CD4-positive, alpha-beta T cell treated with Interleukin-17A for 4 hours (primary cell): Measurements from ENCODE around the gene ALDH3B1.

ENCODE experiments used
- DNase-seq: peaks from one replicate; pipeline ENCODE4 v3.0.0-alpha.2; 2020; ENCODE audit warnings: mixed read lengths

The ALDH3B1 gene

DNA sequence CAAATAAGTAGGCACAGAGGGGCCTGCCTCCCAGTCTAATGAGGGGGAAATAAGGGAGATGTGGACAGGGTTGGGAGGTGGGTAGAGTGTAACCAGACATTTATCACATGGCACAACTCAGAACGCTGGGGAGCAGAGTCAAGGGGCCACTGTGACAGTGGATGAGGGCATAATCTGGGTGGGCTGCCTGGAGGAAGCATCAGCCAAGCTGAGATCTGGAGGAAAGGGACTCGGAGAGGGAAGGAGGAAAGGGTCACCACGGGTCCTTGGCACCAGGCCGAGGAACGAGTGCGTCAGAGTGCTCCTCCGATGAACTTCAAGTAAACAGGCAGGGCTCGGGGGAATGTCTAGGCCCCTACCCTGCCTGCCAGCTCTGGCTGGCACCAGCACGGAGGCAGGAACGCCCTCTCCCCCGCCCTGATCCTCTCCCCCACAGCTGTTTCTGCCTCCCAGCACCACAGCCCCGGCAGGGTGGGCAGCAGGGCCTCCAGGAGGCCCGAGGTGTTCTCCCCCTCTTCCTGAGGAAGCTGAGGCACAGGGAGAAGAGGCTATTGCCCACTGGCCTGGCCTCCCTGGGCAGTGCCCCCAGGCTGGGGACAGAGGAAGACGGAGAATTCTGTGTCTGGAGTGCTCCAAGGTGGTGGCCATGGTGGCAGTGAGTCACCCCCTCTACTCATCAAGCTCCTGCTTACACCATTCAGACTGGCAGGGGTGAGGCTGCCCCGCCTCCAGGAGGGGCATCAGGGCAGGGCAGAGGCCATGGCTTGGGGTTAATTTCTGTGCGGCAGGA is 4.2 kb downstream of the ALDH3B1 start:
- no peak for DNase-seq

DNA sequence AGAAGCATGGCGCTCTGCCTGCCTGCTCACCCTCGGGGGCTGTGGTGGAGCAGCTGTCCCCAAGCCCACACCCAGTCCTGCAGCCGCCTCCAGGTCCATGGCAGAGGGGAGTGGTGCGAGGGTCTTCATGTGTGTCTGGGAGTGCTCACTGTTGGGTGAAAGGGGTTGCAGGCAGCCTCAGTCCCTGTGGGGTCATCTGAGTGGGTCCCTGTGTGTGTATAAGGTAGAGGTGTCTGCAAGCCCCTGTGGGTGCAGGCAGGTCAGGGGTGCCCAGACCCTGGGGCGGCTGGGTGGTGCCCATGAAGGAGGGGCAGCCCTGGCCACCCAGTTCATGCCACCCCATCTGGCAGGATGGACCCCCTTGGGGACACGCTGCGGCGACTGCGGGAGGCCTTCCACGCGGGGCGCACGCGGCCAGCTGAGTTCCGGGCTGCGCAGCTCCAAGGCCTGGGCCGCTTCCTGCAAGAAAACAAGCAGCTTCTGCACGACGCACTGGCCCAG is 4.9 kb downstream of the ALDH3B1 start:
- no peak for DNase-seq

DNA sequence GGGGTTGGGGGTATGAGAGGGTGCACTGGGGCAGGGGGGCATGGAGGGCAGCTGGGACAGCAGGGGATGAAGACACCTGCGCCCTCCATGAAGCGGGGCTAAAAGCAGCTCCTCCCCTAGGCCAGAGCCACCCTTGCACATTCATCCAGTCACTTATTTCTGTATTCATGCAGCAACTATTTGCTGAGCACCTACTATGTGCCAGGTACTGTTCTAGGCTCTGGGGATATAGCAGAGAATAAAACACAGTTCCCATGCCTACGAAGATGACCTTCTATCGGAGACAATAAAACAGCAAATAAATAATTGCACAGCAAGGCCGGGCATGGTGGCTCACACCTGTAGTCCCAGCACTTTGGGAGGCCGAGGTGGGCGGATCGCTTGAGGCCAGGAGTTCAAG is 5.3 kb downstream of the ALDH3B1 start:
- DNase-seq = no peak

GRCh38 chr11:68016161-68016903 is 6.2 kb downstream of the ALDH3B1 start:
- DNase-seq = no peak

GRCh38 chr11:68016904-68017817 is 7.0 kb downstream of the ALDH3B1 start:
- no peak for DNase-seq

DNA sequence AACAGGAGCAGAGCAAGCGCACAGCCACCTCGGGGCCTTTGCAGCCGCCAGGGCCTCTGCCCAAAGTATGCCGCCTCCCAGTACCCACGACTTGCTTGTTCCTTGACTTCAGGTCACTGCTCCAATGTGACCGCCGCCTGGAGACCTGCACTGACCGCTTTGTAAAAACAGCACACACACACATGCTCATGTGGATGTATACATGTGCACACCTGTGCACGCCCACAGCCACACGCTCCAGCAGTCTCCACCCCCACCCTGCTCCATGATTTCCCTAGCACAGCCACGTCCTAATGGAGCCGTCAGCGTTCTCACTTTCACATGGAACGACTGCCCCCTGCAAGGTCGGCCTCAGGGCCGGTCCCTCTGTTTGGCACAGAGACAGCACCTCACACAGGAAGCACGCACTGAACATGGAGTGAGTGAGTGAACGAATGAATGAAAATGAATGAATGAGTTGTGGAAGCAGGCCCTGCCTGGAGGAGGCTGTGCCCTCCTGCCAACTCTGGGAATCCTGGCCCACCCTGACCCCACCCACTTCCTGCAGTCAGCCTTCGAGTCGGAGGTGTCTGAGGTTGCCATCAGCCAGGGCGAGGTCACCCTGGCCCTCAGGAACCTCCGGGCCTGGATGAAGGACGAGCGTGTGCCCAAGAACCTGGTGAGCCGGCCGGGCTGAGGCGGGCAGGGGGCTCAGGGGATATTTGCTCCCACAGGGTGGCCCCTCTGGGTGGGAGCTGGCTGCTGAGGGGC is 8.0 kb downstream of the ALDH3B1 start:
- DNase-seq = no peak

DNA sequence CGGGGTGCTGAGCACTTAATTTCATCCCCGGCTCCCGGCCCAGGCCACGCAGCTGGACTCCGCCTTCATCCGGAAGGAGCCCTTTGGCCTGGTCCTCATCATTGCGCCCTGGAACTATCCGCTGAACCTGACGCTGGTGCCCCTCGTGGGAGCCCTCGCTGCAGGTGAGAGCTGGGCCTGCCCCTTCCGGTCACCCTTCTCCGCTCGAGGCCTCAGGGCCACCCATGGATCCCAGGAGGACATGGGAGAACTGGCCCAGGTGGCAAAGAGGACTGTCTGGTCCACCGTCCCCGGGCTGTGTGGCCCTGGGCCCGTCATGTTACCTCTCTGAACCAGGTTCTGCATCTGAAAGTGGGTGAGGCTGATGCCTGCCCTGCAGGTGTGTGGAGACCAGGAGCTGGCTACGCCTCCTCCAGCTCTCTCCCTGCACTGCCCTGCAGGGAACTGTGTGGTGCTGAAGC is 8.6 kb downstream of the ALDH3B1 start:
- DNase-seq = no peak

DNA sequence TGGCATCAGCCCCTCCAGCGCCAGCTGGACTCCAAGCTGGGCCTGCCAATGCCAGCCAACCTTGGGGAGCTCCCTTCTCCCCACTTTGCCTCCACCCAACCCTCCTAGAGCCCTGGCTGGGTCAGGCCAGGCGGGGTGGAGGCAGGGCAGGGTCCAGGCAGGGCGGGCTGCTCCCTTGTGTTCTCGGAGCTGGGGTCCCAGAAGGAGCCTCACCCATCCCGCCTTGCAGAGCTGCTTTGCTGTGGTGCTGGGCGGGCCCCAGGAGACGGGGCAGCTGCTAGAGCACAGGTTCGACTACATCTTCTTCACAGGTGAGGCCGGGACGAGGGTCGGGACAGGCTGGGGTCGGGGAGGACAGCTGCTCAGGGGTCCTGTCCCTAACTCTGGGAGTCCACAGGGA is 9.4 kb downstream of the ALDH3B1 start:
- no peak for DNase-seq

DNA sequence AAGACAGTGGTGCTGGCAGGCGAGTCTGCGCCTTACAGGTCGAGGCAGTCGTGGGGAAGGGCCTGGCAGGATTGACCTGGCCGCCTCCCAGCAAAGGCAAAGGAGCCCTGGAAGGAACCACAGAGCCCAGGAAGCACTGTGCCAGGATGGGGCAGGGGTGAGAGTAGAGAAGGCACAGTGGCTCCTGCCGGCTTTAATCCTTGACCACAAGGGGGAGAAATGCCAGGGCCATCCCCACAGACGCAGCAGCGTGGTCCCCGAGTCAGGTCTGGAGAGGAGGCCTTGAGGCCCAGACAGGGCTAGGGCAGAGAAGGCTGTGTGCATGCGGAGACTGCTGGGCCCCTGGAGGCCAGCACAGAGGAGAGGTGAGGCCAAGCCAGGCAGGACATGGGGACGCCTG is 10.4 kb downstream of the ALDH3B1 start:
- DNase-seq = no peak

DNA sequence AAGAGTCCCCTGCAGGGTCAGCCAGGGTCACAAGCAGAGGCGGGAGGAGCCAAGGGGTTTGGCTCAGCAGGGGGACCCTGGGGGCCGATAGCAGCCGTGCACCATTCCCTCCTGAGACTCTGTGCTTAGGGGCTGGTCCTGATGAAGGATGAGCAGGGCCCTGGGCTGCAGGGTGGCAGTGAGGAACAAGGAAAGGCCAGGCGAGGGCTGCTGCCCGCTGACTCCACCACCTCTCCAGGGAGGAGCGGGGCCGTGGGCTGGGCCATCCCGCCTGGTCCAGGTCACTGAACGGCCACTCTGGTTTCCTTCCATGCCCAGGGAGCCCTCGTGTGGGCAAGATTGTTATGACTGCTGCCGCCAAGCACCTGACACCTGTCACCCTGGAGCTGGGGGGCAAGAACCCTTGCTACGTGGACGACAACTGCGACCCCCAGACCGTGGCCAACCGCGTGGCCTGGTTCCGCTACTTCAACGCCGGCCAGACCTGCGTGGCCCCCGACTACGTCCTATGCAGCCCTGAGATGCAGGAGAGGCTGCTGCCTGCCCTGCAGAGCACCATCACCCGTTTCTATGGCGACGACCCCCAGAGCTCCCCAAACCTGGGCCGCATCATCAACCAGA is 11.2 kb downstream of the ALDH3B1 start:
- no peak for DNase-seq

DNA sequence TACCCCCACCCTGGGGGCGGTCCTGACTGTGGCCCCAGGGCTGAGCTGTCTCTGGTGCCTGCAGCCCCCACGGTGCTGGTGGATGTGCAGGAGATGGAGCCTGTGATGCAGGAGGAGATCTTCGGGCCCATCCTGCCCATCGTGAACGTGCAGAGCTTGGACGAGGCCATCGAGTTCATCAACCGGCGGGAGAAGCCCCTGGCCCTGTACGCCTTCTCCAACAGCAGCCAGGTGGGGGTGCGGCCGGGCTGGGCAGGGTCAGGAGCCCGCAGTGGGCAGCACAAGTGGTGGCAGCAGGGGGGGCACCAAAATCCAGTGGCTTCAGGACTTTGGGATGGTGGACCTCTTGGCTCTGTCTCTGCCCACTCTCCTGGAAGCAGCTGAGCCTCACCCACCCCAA is 12.4 kb downstream of the ALDH3B1 start:
- no peak for DNase-seq

DNA sequence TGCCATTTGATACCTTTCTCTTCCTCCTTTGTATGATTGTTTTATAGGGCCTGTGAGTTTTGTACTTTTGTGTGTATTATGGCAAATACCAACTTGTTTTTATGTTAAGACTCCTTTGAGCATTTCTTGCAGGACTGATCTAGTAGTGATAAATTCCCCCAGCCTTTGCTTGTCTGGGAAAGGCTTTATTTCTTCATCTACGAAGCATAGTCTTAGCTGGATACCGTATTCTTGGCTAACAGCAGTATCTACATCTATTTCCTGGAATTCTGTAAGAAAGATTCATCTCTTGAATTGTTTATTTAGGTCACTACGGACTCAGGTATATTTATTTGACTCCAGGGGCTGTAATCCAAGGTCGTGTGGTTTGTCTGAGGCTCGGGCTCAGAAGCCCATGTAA is 14.4 kb downstream of the ALDH3B1 start:
- DNase-seq = no peak

DNA sequence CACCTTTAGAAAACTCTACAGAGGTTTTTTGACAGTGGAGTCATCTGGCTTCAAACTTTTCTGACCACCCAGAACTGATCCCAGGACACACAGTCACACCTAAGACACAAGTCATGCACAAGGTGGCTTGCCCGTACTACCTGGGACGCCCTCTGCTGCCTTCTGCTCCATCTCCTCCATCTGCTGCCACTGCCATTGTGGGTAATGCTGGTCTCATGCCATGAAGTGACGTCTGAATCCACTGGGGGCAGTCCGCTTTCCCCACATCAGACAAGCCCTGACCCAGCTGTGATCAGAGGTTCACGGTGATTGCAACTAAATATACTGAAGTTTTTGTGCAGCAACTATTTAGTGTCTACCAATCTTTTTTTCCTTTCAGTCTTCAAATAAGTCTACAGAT is 14.9 kb downstream of the ALDH3B1 start:
- DNase-seq = no peak

DNA sequence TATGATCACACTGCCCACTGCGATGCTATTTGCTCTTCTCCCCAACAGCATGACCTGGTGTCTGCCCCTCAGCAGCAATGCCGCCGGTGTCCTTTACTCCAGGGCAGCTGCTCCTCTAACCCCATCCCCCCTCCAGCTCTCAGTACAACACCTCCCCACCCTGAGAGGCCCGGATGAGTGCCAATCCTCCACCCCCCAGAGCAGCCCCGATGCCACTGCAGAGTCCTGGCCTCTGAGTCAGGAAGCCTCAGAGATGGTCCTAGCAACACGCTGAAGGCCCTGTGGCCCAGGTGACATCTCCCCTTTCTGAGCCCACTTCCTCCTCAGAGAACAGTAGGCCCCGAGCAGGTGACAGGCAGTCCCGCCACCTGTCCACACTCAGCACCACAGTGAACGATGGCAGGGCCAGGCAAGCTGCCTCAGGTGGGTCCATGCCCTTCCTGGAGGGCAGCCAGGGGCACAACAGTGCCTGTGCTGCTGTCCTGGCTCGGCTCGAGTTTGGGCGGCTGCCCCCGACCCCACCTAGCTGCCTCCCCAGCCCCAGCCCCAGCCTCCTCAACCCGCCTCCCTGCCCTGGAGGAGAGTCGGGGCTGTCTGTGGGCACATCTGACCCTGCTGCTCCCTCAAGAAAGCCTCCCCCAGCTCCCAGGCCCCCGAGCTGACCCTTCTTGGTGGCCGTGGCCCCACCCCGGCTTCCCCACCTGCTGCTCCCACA is 16.4 kb downstream of the ALDH3B1 start:
- no peak for DNase-seq

- no peak for DNase-seq
Observed at GRCh38 chr11:68027667-68028066, 17.5 kb downstream of the ALDH3B1 start.

- DNase-seq = no peak
Observed at GRCh38 chr11:68028802-68029545, 18.8 kb downstream of the ALDH3B1 start.

GRCh38 chr11:68030318-68031143 is 20.4 kb downstream of the ALDH3B1 start, which contains the start of gene NDUFS8:
TSS of gene NDUFS8 (plus strand) at chr11:68030681. CDS start at chr11:68032152, 1,471 bp downstream.
- DNase-seq = peak; percentile 99

DNA sequence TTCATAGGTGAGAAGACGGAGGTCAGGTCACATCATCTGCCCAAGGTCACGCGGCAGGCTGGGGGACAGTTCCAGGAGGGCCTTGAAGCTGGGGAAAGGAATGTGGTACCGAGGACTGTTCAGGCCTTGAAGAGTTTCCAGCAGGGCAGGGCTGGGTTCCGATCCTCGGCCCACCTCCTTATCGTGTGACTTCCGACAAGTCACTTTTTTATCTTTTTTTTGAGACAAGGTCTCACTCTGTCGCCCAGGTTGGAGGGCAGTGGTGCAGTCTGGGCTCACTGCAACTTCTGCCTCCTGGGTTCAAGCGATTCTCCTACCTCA is 21.0 kb downstream of the ALDH3B1 start:
- DNase-seq = peak; percentile 37

- DNase-seq = no peak
Observed at GRCh38 chr11:68032003-68032402, 21.9 kb downstream of the ALDH3B1 start.
